HTR-8/SVneo (cell line): ENCODE measurements around the gene HTRA3.
A peak's percentile ranks its signal among the peaks of the same experiment; 100 is the strongest.

Experiments used
- DNase-seq: peaks from one replicate; pipeline ENCODE4 v3.0.0; 2011; ENCODE audit warnings: low spot score, mixed read lengths; ENCODE audit not compliant: insufficient read length
- FAIRE-seq: peaks from 2 replicates; lab custom pipeline; 2011; peaks lifted over from hg19 to GRCh38; lab: Jason Lieb, UNC

Gene HTRA3

DNA sequence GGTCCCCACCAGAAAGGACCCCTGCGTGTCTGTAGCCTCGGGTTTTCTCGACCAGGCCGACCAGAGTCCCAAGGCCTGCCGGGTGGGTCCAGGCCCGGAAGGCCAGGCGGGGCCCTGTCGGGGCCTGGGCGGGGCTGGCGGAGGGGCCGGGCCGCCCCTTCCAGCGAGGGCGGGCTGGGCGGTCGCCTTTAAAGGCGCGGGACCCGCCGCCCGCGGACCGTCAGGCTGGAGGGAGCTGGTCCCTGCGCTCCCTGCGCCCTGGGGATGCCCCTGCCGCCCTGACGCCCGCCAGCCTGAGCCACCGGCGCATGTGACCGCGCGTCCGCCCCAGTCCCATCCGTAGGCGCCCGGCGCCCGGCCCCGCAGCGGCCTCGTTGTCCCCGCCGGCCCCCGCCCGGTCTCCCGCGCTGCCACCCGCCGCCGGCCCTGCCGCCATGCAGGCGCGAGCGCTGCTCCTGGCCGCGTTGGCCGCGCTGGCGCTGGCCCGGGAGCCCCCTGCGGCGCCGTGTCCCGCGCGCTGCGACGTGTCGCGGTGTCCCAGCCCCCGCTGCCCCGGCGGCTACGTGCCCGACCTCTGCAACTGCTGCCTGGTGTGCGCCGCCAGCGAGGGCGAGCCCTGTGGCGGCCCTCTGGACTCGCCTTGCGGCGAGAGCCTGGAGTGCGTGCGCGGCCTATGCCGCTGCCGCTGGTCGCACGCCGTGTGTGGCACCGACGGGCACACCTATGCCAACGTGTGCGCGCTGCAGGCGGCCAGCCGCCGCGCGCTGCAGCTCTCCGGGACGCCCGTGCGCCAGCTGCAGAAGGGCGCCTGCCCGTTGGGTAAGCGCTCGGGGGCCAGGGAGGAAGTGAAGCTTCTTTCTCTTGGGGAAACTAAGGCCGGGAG, at the start of gene HTRA3:
HTRA3 (plus strand) TSS at position 220 of the 883 bp plus-strand sequence; CDS start at position 435, 215 bp downstream.
- FAIRE-seq, result no peak
- peak; percentile 44 for DNase-seq

DNA sequence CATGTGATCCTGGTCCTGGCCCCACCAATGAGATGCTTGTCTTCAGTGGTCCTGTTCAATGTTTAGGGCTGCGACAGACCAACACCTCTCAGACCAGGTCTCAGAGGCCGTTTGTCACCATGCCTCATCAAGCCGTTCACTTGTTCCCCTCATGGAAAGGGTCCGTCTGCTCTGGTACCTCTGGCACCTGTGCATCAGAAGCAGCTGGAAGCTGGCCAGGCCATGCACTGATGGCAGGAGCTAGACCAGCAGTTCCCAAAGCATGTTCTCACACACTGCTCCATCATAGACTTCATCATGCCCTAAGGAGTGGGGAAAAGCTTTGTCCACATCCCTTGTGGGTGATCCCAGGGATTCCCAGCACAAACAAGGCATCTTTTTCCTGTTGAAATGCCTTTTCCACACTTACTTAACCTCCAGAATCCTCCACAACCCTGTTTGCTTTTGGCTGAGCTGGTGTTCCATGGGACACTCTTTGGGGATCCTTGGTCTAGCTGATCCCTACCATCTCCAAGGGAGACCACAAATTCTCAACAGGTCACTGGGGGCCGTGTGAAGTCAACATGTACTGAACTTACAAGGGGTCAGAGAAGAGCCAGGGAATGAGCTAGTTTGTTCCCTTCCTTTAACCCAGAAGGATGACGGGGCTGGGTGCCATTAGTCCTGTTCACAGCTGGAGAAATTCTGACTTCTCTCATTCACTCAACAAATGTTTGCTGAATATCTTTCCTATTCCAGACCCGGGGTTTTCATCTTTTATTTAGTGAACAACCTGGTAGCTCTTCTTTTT, 48.7 kb upstream of the HTRA3 start:
- FAIRE-seq (no peak), DNase-seq (no peak)

DNA sequence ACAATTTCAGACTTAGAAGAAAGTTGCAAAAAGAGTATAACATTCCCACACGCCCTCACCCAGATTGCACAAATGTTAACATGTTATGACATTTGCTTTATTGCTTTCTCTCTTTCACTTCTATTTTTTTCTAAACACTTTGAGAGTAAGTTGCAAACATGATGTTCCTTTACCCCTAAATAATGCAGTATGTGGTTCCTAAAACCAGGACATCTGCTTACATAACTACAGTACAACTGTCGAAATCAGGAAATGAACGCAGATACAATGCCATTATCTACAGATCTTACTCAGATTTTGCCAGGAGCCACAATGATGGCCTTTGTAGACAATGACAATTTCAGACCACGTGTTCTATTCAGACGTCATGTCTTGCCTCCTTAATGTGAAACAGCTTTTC, 48.1 kb upstream of the HTRA3 start:
- DNase-seq (no peak), FAIRE-seq (no peak)

GRCh38 chr4:8221985-8222384, 47.6 kb upstream of the HTRA3 start:
- no peak for FAIRE-seq
- no peak for DNase-seq

DNA sequence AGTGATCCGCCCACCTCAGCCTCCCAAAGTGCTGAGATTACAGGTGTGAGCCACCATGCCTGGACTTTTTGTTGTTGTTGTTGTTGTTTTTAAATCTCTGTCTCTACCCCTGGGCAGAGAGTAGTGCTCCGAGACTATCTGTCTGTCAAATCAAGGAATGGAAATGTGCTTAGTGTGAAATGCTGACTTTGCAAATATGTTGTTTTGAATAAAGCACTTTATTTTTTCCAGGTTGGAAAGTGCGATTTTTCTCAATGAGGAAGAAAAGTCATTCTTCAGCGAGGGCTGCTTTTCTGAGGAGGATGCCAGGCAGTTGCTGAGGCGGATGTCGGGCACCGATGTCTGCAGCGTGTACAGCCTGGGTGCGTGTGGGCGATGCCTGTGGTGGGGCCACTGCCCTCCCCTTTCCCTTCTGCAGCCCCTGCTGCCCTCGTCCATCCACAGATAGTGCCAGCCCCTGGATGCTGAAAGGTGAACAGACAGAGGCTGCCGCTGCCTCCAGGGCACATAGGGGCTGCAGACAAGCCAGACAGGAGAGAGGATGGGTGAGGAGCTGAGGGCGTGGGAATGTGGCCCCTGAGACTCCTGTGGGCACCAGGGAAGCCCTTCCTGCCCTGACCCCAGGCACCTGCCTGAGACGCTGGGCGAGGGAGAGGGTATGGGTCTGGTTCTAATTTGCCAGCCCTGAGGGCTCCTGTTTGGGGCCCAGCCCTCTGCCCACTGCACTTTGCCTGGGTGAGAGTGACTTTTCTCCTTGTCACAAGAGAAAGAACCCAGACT, 46.8 kb upstream of the HTRA3 start:
- DNase-seq, result no peak
- FAIRE-seq, result no peak

GRCh38 chr4:8224267-8224974, 45.1 kb upstream of the HTRA3 start:
- FAIRE-seq (no peak), DNase-seq (no peak)

DNA sequence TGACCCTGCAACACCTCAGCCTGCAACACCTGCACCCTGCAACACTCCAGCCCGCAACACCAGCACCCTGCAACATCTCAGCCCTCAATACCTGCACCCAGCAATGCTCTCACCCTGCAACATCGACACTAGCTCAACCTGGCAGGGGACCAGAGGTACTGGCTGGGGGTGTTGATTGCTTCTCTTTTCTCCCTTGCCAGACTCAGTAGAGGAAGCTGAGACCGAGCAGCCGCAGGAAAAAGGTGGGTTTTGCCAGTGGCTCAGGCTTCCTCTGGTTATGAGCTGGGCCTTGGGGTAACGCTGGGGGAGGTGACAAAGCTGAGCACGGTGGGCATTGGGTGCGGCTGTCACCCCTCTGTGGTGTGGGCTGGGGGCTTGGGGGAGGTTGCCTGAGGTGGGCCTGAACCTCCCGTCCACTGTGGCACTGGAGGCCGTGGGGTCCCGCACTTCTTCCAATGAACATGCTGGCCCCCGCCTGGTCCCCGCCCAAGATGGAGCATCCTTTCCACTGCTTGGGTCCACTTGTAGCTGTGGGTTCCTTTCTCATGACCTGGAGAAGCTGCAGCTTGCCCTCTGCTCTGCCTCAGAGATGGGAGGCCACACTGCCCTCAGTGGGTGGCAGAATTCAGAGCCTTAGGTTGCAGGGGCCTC, 44.5 kb upstream of the HTRA3 start:
- DNase-seq (no peak), FAIRE-seq (no peak)

- FAIRE-seq (no peak), DNase-seq (no peak)
Measured at GRCh38 chr4:8225706-8226443, 43.7 kb upstream of the HTRA3 start.

- DNase-seq (no peak), FAIRE-seq (no peak)
Measured at GRCh38 chr4:8227201-8227770, 42.3 kb upstream of the HTRA3 start.

GRCh38 chr4:8227771-8228318, 41.7 kb upstream of the HTRA3 start:
- DNase-seq (no peak), FAIRE-seq (no peak)

DNA sequence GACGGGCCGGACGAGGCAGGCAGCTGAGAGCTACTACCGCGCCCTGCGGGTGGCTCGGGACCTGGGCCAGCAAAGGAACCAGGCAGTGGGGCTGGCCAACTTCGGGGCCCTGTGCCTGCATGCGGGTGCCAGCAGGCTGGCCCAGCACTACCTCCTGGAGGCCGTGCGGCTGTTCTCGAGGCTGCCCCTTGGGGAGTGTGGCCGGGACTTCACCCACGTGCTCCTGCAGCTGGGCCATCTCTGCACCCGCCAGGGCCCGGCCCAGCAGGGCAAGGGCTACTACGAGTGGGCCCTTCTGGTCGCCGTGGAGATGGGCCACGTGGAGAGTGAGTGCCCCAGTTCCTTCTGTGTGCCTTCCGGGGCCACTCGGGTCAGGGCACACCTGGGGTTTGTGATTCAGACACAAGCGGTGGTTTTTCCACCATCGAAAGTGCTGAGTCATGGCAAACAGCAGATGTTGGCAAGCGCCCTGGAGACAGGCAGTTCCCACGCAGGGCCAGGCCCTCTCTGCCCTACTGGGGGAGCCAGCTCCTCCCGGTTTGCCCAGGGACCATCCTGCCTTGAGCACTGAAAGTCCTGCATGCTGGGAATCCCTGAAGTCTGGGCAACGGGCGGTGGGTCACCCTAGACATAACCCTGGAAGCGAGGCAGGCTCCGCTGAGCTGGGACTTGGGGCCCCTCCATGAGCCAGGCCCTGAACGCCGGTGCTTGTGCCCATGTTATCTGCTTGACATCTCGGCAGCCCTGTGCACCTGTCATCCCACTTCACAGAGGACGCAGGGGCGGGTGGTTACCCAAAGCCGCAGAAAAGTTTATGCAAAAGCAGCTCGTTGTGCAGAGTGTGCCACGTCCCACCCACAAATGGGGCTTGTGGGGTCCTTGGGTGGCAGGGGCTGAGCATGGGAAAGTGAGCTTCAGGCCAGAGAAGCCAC, 41.0 kb upstream of the HTRA3 start:
- DNase-seq, result peak; percentile 28
- FAIRE-seq, result no peak

DNA sequence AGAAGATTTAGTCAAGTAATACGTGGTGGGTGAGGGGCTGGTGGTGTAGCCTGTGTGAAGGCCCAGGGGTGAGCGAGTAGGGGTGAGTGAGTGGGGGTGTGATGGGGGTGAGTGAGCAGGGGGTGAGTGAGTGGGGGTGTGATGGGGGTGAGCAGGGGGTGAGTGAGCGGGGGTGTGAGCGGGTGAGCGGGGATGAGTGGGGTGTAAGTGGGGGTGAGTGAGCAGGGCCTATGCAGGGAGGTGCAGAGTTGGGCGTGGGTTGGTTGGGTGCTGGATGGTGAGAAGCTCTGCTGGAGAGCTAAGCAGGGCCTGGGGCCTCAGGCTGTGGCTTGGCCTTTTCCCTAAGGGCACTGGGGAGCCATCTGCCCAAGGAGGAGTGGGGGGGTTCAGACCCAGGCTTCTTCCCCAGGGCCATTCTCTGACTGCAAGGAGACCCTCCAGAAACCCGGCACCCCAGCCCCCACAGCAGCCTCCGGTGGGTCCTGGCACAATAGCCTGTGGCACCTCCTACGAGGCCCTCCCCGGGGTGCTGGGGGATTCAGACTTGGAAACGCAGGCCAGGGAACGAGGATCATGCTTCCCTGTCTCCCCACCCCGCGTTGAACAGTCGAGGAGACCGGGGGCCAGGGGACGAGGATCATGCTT, 40.1 kb upstream of the HTRA3 start:
- no peak for FAIRE-seq
- DNase-seq, result no peak

- FAIRE-seq (no peak), DNase-seq (no peak)
Measured at GRCh38 chr4:8230033-8230432, 39.5 kb upstream of the HTRA3 start.

- DNase-seq (no peak), FAIRE-seq (no peak)
Measured at GRCh38 chr4:8230891-8231290, 38.7 kb upstream of the HTRA3 start.

DNA sequence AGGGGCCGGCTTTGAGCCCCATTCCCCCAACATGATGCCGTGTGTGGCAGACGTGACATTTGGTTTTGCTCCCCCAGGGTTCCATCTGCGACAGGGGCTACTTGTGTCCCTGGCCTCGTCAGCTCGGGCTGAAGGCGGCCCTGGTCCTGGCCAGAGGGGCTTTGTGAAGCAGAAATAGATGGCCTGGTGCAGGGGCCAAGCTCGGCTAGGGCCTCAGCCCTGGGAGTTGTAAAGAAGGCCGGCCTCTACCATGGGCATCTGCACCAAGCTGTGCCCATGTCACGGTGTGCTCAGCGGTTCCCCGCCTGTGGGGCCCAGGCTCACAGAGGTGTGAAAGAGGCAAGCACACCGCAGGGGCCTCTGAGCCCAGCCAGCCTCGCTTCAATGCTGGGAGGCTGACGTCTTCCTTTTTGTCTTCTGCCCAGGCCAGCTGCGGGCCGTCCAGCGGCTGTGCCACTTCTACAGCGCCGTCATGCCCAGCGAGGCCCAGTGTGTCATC, 38.0 kb upstream of the HTRA3 start:
- FAIRE-seq (no peak), DNase-seq (no peak)

- FAIRE-seq (no peak), DNase-seq (no peak)
Measured at GRCh38 chr4:8232748-8233147, 36.8 kb upstream of the HTRA3 start.
